Gastroesophageal sphincter (tissue), 3 donors: ENCODE data around the gene DYSF.

Experiments
- CTCF ChIP-seq, 4 experiments: fragments of 200-600 bp in 2 of 4; fragments of 450-650 bp in 2 of 4; sonication (generic) in 1 of 4; IDR thresholded peaks; one replicate each; pipeline ENCODE4 v1.5.1; 2017 to 2019; ENCODE audit warnings: antibody characterized with exemption in 4 of 4, mild to moderate bottlenecking in 2 of 4, moderate library complexity in 2 of 4
- EP300 ChIP-seq: sonication (generic); formaldehyde crosslinking; IDR thresholded peaks from one replicate; pipeline ENCODE4 v1.6.1; 2017; ENCODE audit warnings: antibody characterized with exemption, mild to moderate bottlenecking
- POLR2A ChIP-seq, 2 donors: fragments of 450-650 bp; IDR thresholded peaks; one replicate each; pipeline ENCODE4 v1.6.1; 2017; ENCODE audit warnings: antibody characterized with exemption in 2 of 2, mild to moderate bottlenecking in 2 of 2, moderate library complexity in 1 of 2
- POLR2AphosphoS5 ChIP-seq: sonication (generic); formaldehyde crosslinking; IDR thresholded peaks from one replicate; pipeline ENCODE4 v1.6.1; 2017; ENCODE audit warnings: antibody characterized with exemption

- TF ChIP-seq CTCF (IDR thresholded peaks at IDR 0.05) (no peak), POLR2A (IDR thresholded peaks at IDR 0.05) (no peak), POLR2AphosphoS5 (no peak), EP300 (no peak)
Measured at GRCh38 chr2:71561441-71562267, 108.3 kb downstream of the DYSF start.
